Ovary (tissue), 9 donors: ENCODE measurements around the gene TLR9. TPM values are rescaled to one million over a fixed set of nuclear protein-coding genes. Genes with fewer than 3 reads are reported as not detected.

ENCODE experiments used
- DNase-seq, 5 donors: peaks; one replicate each; pipeline ENCODE4 v3.0.0-alpha.2; 2019 to 2020
- H3K27ac ChIP-seq, 2 donors: fragments of 200-600 bp; one replicate each; pipeline versions ENCODE4 v1.5.1 to v1.8.0; 2019 to 2022
- H3K27me3 ChIP-seq: fragments of 200-600 bp; one replicate; pipeline ENCODE4 v1.8.0; 2022
- H3K36me3 ChIP-seq: fragments of 200-600 bp; sonication (generic); one replicate; pipeline ENCODE4 v1.5.1; 2019
- H3K4me1 ChIP-seq: one replicate; pipeline ENCODE4 v1.8.1; 2013; ENCODE audit warnings: mild to moderate bottlenecking, moderate library complexity; ENCODE audit not compliant: insufficient read depth
- H3K4me3 ChIP-seq: fragments of 200-600 bp; sonication (generic); one replicate; pipeline ENCODE4 v1.5.1; 2017
- H3K9me3 ChIP-seq, 2 donors: fragments of 200-600 bp in 1 of 2; sonication (generic) in 1 of 2; one replicate each; pipeline versions ENCODE4 v1.5.1 to v1.8.1; 2013 to 2019; ENCODE audit warnings: mild to moderate bottlenecking in 1 of 2, moderate library complexity in 1 of 2
- EP300 ChIP-seq: sonication (generic); formaldehyde crosslinking; IDR thresholded peaks from one replicate; pipeline ENCODE4 v1.6.1; 2017; ENCODE audit warnings: antibody characterized with exemption
- POLR2A ChIP-seq: fragments of 450-650 bp; IDR thresholded peaks from one replicate; pipeline ENCODE4 v1.6.1; 2017; ENCODE audit warnings: antibody characterized with exemption, mild to moderate bottlenecking, moderate library complexity
- WGBS, 3 donors: extraction: QIAGEN DNeasy Blood & Tissue Kit in 1 of 3; methylation state at CpG; one replicate each; pipeline versions ENCODE4 v1.1.5 to v1.1.7; 2013 to 2017; 5-methylcytosine and 5-hydroxymethylcytosine counted together
- intact Hi-C, 4 donors: fragments of 100-400 bp; cut with DNase I; formaldehyde crosslinking; loops; one replicate each; pipeline versions ENCODE4 v1.11.0 to v1.15.1; 2022 to 2023
- polyA plus RNA-seq, 2 donors: library from polyadenylated mRNA; stranded (reverse); fragments of 200-250 nt in 1 of 2; fragments of 350-450 nt in 1 of 2; fragmentation: Illumina TruSeq in 1 of 2; extraction: RNeasy Lipid Tissue Mini Kit (QIAGEN cat#74804) in 1 of 2; gene quantifications; one replicate each; pipeline ENCODE4 v1.2.3, GENCODE V29; 2013 to 2014
- total RNA-seq, 7 donors: library from RNA; depleted of rRNA in 2 of 7; stranded (reverse); fragments of >200 nt in 2 of 7; fragmentation: NEBNext Ultra II Directional in 3 of 7; extraction: Animal tissue kit (Norgen Biotek cat#: 25700) in 3 of 7; gene quantifications; one replicate each; pipeline versions ENCODE4 v1.1.0 to v1.2.4, GENCODE V29; 2016 to 2023
- TF ChIP-seq, protein P1 (sequence below), 3 donors: fragments of 450-650 bp in 2 of 3; fragments of 200-600 bp in 1 of 3; IDR thresholded peaks; one replicate each; pipeline versions ENCODE4 v1.5.1 to v1.8.0; 2016 to 2022; ENCODE audit warnings: antibody characterized with exemption in 3 of 3, mild to moderate bottlenecking in 1 of 3
- donor health status: DM: no; HTN: no; CAD: no; lungs with moderate emphysema.
- donor health status: DM: no; HTN: no; CAD: no.
- donor health status: Bipolar disorder and iron deficiency.
- donor health status: DM: yes; HTN: yes; CAD: no.
- donor health status: DM: no; HTN: no; CAD: no.
- donor health status: DM: yes; HTN: yes; CAD: no.

Gene TLR9
- total and polyA plus RNA-seq, 9 donors = 0.15 to 1.5 (median 0.58) TPM; not detected in 2

- Histone ChIP-seq H3K4me3 (no peak overlapping the region), H3K9me3 (no peaks in the 10 kb centered on the region), H3K36me3 (no peaks in the 10 kb centered on the region), H3K27ac (no peak overlapping the region), H3K4me1 (no peaks in the 10 kb centered on the region), H3K27me3 (no peaks in the 10 kb centered on the region)
- intact Hi-C loops = no loop called here
- DNase-seq = no peak
- TF ChIP-seq POLR2A (no peak), EP300 (no peak)
- TF ChIP-seq, protein P1, sequence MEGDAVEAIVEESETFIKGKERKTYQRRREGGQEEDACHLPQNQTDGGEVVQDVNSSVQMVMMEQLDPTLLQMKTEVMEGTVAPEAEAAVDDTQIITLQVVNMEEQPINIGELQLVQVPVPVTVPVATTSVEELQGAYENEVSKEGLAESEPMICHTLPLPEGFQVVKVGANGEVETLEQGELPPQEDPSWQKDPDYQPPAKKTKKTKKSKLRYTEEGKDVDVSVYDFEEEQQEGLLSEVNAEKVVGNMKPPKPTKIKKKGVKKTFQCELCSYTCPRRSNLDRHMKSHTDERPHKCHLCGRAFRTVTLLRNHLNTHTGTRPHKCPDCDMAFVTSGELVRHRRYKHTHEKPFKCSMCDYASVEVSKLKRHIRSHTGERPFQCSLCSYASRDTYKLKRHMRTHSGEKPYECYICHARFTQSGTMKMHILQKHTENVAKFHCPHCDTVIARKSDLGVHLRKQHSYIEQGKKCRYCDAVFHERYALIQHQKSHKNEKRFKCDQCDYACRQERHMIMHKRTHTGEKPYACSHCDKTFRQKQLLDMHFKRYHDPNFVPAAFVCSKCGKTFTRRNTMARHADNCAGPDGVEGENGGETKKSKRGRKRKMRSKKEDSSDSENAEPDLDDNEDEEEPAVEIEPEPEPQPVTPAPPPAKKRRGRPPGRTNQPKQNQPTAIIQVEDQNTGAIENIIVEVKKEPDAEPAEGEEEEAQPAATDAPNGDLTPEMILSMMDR (IDR thresholded peaks at IDR 0.05) = no peak
Observed at GRCh38 chr3:52262447-52262846, 37.0 kb upstream of the TLR9 start.

DNA sequence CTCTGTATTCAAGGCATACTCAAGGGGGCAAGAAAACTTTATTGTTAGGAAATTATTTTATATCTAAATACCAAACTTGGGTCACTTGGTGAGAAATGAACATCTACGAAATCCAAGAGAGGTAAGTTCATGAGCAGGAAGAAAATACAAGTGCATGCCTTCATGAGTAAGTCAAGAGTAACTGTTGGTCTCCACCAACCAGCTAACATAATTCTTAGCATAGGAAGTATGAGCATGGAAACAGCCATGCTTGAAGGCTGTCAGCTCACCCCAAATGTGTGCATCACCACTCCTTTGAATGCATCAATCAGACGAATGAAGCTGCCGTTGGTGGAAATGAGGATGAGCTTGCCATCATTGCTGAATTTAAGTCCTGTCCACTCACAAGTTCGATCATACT lies 34.0 kb upstream of the TLR9 start:
- intact Hi-C loops = no loop called here
- no peak for DNase-seq
- no peak overlapping the region for H3K27ac ChIP-seq
- no peaks in the 10 kb centered on the region for H3K9me3 ChIP-seq
- H3K4me3 ChIP-seq = no peak overlapping the region
- no peaks in the 10 kb centered on the region for H3K4me1 ChIP-seq
- no peaks in the 10 kb centered on the region for H3K27me3 ChIP-seq
- no peaks in the 10 kb centered on the region for H3K36me3 ChIP-seq
- 85 to 87% (median 86%) methylated on average over 4 of the region's 4 CpGs for WGBS, 3 donors
- TF ChIP-seq POLR2A (no peak), EP300 (no peak)
- TF ChIP-seq, protein P1 (IDR thresholded peaks at IDR 0.05) = no peak

- intact Hi-C loops = no loop called here
Observed at GRCh38 chr3:52259035-52259434, 33.6 kb upstream of the TLR9 start.

GRCh38 chr3:52257911-52258310 lies 32.5 kb upstream of the TLR9 start:
- 66 to 78% (median 75%) methylated on average over 4 of the region's 4 CpGs for WGBS, 3 donors
- no peak for DNase-seq
- Histone ChIP-seq H3K9me3 (no peaks in the 10 kb centered on the region), H3K27ac (no peak overlapping the region), H3K4me1 (no peaks in the 10 kb centered on the region), H3K4me3 (no peak overlapping the region), H3K27me3 (no peaks in the 10 kb centered on the region), H3K36me3 (no peaks in the 10 kb centered on the region)
- intact Hi-C loops = no loop called here
- TF ChIP-seq POLR2A = no peak
- TF ChIP-seq, protein P1 (IDR thresholded peaks at IDR 0.05) = no peak

More at GRCh38 chr3:52259035-52259434, 33.6 kb upstream of the TLR9 start:
- Histone ChIP-seq H3K27ac (no peak overlapping the region), H3K36me3 (no peaks in the 10 kb centered on the region), H3K9me3 (no peaks in the 10 kb centered on the region), H3K4me1 (no peaks in the 10 kb centered on the region), H3K4me3 (no peak overlapping the region), H3K27me3 (no peaks in the 10 kb centered on the region)
- TF ChIP-seq, protein P1 (IDR thresholded peaks at IDR 0.05) = no peak
- DNase-seq = no peak
- 68 to 85% (median 70%) methylated on average over 1 of the region's 1 CpG for WGBS, 3 donors

DNA sequence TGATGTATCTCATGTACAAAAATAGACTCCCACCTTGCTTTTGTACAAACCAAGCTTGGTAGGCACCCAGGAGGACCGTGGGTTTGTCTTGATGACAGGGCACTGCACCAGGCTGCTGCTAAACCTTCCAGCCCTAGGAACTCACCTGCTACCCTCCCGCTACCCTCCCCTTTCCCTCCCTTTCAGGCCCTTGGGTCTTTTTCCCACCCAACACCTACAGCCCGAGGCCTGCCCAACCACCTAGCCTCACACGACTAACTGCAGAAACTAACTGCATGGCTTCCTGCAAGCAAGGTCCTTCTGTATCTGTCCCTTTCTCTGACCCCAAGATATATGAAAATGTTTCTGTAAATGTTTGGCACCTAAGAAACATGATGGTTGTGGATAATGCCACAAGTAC lies 31.2 kb upstream of the TLR9 start:
- no peak overlapping the region for H3K27ac ChIP-seq
- H3K27me3 ChIP-seq = no peaks in the 10 kb centered on the region
- no peaks in the 10 kb centered on the region for H3K36me3 ChIP-seq
- DNase-seq = no peak
- intact Hi-C loops = no loop called here
- 75 to 82% (median 81%) methylated on average over 4 of the region's 4 CpGs for WGBS, 3 donors
- H3K9me3 ChIP-seq = no peaks in the 10 kb centered on the region
- no peak overlapping the region for H3K4me3 ChIP-seq
- TF ChIP-seq, protein P1 (IDR thresholded peaks at IDR 0.05) = no peak
- TF ChIP-seq EP300 (no peak), POLR2A (no peak)
- H3K4me1 ChIP-seq = no peaks in the 10 kb centered on the region
